Body of pancreas (tissue), 4 donors: ENCODE data around the gene CAPZA2.
A peak's percentile ranks its signal among the peaks of the same experiment; 100 is the strongest.

Experiments used
- CTCF ChIP-seq, 7 experiments: fragments of 450-650 bp in 4 of 7; fragments of 200-600 bp in 3 of 7; sonication (generic) in 3 of 7; IDR thresholded peaks; one replicate each; pipeline ENCODE4 v1.5.1; 2016 to 2019; ENCODE audit warnings: antibody characterized with exemption in 7 of 7
- POLR2A ChIP-seq, 3 donors: fragments of 450-650 bp; IDR thresholded peaks; one replicate each; pipeline ENCODE4 v1.6.1; 2016; ENCODE audit warnings: antibody characterized with exemption in 3 of 3, mild to moderate bottlenecking in 2 of 3

- TF ChIP-seq CTCF (IDR thresholded peaks at IDR 0.05) (peak; percentile 17 to 91 (median 51)), POLR2A (IDR thresholded peaks at IDR 0.05) (peak; percentile 62 to 80 (median 76))
Measured at GRCh38 chr7:116862234-116862950, at the start of gene CAPZA2.
